Endothelial cell (in vitro differentiated cells): ENCODE results near the gene MARCHF2. TPM values are rescaled to one million over a fixed set of nuclear protein-coding genes. Genes with fewer than 3 reads are reported as not detected.

Source experiments
- DNase-seq: peaks from one replicate; pipeline ENCODE4 v3.0.0; 2021; ENCODE audit warnings: low spot score
- H3K27ac Mint-ChIP-seq: one replicate; pipeline ENCODE4 v1.8.0; 2021; ENCODE audit warnings: mixed read lengths, inconsistent platforms; ENCODE audit not compliant: unreplicated experiment
- H3K27me3 Mint-ChIP-seq: one replicate; pipeline ENCODE4 v1.8.0; 2021; ENCODE audit warnings: mild to moderate bottlenecking, moderate library complexity, mixed read lengths, inconsistent platforms; ENCODE audit not compliant: unreplicated experiment
- H3K36me3 Mint-ChIP-seq: one replicate; pipeline ENCODE4 v1.8.0; 2021; ENCODE audit warnings: mild to moderate bottlenecking, low read depth, mixed read lengths, inconsistent platforms; ENCODE audit not compliant: unreplicated experiment
- H3K4me1 Mint-ChIP-seq: one replicate; pipeline ENCODE4 v1.8.0; 2021; ENCODE audit warnings: mild to moderate bottlenecking, mixed read lengths, inconsistent platforms; ENCODE audit not compliant: unreplicated experiment
- H3K4me3 Mint-ChIP-seq: one replicate; pipeline ENCODE4 v1.8.0; 2021; ENCODE audit warnings: mild to moderate bottlenecking, mixed read lengths, inconsistent platforms; ENCODE audit not compliant: unreplicated experiment
- H3K9me3 Mint-ChIP-seq: one replicate; pipeline ENCODE4 v1.8.0; 2021; ENCODE audit warnings: mixed read lengths, inconsistent platforms; ENCODE audit not compliant: unreplicated experiment
- total RNA-seq: library from RNA; stranded (reverse); fragmentation: NEBNext Ultra II Directional; extraction: Animal tissue kit (Norgen Biotek cat#: 25700); gene quantifications from one replicate; pipeline ENCODE4 v1.2.1, GENCODE V29; 2021; ENCODE audit not compliant: unreplicated experiment
- TF ChIP-seq, protein P1 (sequence below): fragments of 200-600 bp; sonication (generic); IDR thresholded peaks from one replicate; pipeline ENCODE4 v1.5.0; 2021; ENCODE audit warnings: antibody characterized with exemption; ENCODE audit not compliant: unreplicated experiment

MARCHF2 gene
- total RNA-seq, 1 donor from 2014 or later, result 58.2 TPM

DNA sequence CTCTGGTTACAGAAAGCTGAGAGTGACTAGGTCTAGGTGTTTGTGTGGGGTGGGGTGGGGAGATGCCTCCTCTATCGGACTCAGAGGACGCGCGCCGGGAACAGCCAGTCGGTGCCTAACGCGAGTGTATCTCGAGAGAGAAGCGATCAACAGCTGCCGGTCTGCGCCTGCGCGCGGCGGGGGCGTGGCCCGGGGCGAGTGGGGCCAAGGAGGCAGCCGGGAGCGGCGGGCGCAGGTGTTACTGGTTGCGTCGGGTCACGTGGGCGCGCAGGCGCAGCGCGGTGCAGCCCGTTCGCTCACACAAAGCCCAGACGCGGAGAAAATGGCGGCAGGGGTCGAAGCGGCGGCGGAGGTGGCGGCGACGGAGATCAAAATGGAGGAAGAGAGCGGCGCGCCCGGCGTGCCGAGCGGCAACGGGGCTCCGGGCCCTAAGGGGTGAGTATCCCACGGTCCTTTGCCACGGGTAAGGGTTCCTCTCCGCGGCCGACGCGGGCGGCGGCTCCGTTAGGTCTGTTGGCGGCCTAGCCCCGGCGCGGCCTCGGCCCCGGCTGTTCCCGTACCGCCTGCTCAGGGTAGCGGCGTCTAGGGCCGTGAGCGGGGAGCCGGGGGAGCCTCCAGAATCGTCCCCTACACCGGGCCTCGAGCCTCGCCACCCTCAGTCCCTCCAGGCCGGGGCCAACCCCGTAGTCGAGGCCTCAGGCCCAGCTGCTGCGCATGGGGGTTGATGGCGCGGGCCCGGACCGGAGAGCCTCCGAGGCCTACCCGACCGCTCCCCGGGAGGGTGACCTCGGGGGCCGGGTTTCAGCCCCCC is 31.8 kb downstream of the MARCHF2 start, which contains the start of gene HNRNPM:
TSS of gene HNRNPM (plus strand) at position 299 of the 811 bp plus-strand sequence. CDS start at position 323, 24 bp downstream.
- H3K4me1 Mint-ChIP-seq, result peaks cover 30% of the 10 kb centered on the region
- peaks cover 19% of the 10 kb centered on the region for H3K36me3 Mint-ChIP-seq
- TF ChIP-seq, protein P1, sequence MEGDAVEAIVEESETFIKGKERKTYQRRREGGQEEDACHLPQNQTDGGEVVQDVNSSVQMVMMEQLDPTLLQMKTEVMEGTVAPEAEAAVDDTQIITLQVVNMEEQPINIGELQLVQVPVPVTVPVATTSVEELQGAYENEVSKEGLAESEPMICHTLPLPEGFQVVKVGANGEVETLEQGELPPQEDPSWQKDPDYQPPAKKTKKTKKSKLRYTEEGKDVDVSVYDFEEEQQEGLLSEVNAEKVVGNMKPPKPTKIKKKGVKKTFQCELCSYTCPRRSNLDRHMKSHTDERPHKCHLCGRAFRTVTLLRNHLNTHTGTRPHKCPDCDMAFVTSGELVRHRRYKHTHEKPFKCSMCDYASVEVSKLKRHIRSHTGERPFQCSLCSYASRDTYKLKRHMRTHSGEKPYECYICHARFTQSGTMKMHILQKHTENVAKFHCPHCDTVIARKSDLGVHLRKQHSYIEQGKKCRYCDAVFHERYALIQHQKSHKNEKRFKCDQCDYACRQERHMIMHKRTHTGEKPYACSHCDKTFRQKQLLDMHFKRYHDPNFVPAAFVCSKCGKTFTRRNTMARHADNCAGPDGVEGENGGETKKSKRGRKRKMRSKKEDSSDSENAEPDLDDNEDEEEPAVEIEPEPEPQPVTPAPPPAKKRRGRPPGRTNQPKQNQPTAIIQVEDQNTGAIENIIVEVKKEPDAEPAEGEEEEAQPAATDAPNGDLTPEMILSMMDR, result no peak
- peak within 1 kb of the TSS; percentile 86 for H3K27ac Mint-ChIP-seq
- H3K4me3 Mint-ChIP-seq, result peak within 1 kb of the TSS; percentile 97
- DNase-seq, result peak; percentile 100
- no peaks in the 10 kb centered on the region for H3K9me3 Mint-ChIP-seq
- peaks cover 14% of the 10 kb centered on the region for H3K27me3 Mint-ChIP-seq

DNA sequence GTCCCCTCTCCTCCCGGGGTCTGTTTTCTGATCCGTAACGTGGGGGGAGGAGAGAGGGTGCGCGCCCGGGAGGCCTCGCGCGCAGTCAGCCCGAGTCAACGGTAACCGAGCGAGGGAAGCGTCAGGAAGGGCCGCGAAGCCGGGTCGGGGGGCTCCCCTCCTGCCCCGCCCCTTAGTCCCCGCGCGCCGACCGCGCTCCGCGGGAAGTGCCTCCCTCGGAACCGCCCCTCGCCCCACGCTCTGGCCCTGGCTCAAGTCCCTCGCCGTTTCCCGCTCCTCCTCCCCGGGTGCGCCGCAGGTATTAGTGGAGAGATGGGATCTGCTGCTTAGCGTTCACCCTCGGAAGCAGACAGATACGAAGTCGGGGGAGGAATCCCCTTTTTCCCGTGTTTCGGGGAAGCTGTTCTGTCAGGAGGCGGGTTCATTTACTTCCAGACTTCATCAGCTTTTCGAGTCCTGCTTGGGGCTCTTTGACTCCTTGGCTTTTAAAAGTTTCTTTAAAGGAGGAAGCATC is 32.4 kb downstream of the MARCHF2 start:
- peak; percentile 60 for DNase-seq
- TF ChIP-seq, protein P1, result no peak
- H3K4me1 Mint-ChIP-seq, result peaks cover 32% of the 10 kb centered on the region
- peak overlapping the region; percentile 76 for H3K27ac Mint-ChIP-seq
- peak overlapping the region; percentile 97 for H3K4me3 Mint-ChIP-seq
- H3K36me3 Mint-ChIP-seq, result peaks cover 19% of the 10 kb centered on the region
- H3K9me3 Mint-ChIP-seq, result no peaks in the 10 kb centered on the region
- peaks cover 14% of the 10 kb centered on the region for H3K27me3 Mint-ChIP-seq

DNA sequence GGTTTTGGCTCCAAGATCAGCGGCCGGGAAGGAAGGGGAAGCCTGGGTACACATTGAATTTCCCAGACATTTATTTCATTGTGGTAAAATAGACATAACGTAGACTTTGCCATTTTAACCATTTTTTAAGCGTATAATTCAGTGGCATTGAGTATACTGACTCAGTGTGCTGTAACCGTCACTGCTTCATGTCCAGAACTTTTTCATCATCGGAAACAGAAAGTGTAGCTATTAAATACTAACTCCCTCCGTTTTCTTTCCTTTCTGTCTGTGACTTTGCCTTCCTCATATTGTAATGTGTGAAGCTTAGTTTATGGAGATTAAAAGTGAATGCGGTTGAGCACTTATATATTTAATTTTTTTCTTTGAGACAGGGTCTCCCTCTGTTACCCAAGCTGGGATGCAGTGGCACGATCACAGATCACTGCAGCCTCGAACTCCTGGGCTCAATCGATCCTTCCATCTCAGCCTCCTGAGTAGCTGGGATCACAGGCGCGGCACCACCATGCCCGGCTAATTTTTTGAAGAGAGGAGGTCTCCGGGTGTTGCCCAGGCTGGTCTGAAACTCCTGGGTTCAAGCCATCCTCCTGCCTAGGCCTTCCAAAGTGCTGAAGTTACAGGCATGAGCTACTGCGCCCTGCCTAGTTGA is 33.1 kb downstream of the MARCHF2 start:
- Mint-ChIP-seq H3K27me3 (peaks cover 14% of the 10 kb centered on the region), H3K36me3 (peaks cover 19% of the 10 kb centered on the region), H3K9me3 (no peaks in the 10 kb centered on the region), H3K4me3 (peak overlapping the region; percentile 97), H3K4me1 (peaks cover 32% of the 10 kb centered on the region), H3K27ac (peak overlapping the region; percentile 76)
- TF ChIP-seq, protein P1, result no peak
- DNase-seq, result no peak

DNA sequence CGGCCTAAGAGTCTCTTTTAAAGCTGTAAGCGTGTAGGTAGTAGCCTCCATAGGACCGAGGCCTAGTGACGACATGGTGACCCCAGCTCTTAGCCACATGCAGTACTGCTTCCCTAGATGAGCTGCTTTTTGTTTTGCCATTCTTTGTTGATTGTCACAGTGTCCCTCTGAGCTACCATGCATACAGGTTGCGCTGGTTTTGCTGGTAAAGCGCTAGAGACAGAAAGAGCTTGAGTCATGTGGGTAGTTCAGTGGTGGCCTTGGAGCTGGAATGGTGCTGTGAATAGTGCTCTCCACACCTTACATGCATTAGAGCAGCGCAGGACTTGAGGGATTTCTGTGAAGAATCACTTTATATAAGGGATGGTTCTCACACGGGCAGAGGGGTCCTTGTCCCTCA is 36.7 kb downstream of the MARCHF2 start:
- TF ChIP-seq, protein P1, result no peak
- Mint-ChIP-seq H3K27me3 (peaks cover 6% of the 10 kb centered on the region), H3K4me3 (no peak overlapping the region), H3K36me3 (peaks cover 30% of the 10 kb centered on the region), H3K27ac (no peak overlapping the region), H3K9me3 (no peaks in the 10 kb centered on the region), H3K4me1 (peaks cover 45% of the 10 kb centered on the region)
- DNase-seq, result no peak
